HG03196 (cell line): ENCODE data around the gene OSBPL10.

ENCODE experiments used
- ATAC-seq: cut with Tn5 transposase; IDR thresholded peaks from one replicate; pipeline ENCODE4 v1.9.1; 2021; ENCODE audit not compliant: unreplicated experiment

The OSBPL10 gene

GRCh38 chr3:31635545-31635944 is 345.5 kb downstream of the OSBPL10 start:
- ATAC-seq: no peak

GRCh38 chr3:31634476-31634875 is 346.6 kb downstream of the OSBPL10 start:
- no peak for ATAC-seq

GRCh38 chr3:31629054-31629453 is 352.0 kb downstream of the OSBPL10 start:
- ATAC-seq: no peak

GRCh38 chr3:31625358-31625757 is 355.7 kb downstream of the OSBPL10 start:
- no peak for ATAC-seq

GRCh38 chr3:31624083-31624709 is 356.9 kb downstream of the OSBPL10 start:
- ATAC-seq: peak; percentile 48

- peak; percentile 48 for ATAC-seq
Observed at GRCh38 chr3:31622636-31623288, 358.3 kb downstream of the OSBPL10 start.

GRCh38 chr3:31621314-31621713 is 359.7 kb downstream of the OSBPL10 start:
- no peak for ATAC-seq

GRCh38 chr3:31620656-31621055 is 360.4 kb downstream of the OSBPL10 start:
- ATAC-seq: no peak

- no peak for ATAC-seq
Observed at GRCh38 chr3:31616711-31617110, 364.4 kb downstream of the OSBPL10 start.

- ATAC-seq: no peak
Observed at GRCh38 chr3:31615071-31615875, 365.8 kb downstream of the OSBPL10 start.

- ATAC-seq: no peak
Observed at GRCh38 chr3:31614162-31614921, 366.7 kb downstream of the OSBPL10 start.

- no peak for ATAC-seq
Observed at GRCh38 chr3:31613654-31614053, 367.4 kb downstream of the OSBPL10 start.

- no peak for ATAC-seq
Observed at GRCh38 chr3:31613177-31613576, 367.9 kb downstream of the OSBPL10 start.
